ENCODE data around the gene FBXO46.
"Not testable (repeated sequence)": the region's sequence is repeated elsewhere in the genome, so short reads cannot be mapped to it uniquely, and the experiment has no call there.

Gene FBXO46

DNA sequence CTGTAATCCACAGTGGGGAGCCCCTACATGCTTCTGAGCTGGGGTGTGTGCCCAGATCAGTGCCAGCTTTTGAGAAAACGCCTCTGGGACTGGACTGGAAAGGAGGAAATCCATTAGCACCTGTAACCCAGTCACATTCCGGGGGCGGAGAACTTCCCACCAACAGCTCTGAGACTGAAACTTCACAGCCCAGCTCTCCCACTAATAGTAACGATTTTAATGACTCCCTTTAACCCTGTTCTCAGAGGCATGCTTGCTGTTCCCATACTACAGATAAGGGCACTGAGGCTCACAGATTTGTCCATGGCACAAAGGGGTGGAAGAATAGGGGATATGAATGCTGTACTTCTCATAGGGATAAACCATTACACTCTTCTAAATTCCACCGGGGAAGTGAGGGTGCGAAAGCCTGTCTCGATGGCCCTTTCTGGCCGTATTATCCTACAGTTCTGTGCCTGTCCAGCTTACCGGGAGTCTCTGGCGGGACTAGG lies 851 bp downstream of the FBXO46 start:
- no peak for DNase-seq (ENCODE audit: low read depth, low spot score)

DNA sequence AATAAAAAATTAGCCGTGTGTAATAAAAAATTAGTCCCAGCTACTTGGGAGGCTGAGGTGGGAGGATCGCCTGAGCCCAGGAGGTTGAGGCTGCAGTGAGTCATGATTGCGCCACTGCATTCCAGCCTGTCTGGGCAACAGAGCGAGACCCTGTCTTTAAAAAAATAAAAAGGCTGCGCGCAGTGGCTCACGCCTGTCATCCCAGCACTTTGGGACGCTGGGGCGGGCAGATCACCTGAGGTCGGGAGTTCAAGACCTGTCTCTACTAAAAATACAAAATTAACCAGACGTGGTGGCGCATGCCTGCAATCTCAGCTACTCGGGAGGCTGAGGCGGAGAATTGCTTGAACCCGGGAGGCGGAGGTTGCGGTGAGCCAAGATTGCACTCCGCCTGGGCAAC lies 2.0 kb downstream of the FBXO46 start:
- not testable (repeated sequence) for DNase-seq (ENCODE audit: low read depth, low spot score)

DNA sequence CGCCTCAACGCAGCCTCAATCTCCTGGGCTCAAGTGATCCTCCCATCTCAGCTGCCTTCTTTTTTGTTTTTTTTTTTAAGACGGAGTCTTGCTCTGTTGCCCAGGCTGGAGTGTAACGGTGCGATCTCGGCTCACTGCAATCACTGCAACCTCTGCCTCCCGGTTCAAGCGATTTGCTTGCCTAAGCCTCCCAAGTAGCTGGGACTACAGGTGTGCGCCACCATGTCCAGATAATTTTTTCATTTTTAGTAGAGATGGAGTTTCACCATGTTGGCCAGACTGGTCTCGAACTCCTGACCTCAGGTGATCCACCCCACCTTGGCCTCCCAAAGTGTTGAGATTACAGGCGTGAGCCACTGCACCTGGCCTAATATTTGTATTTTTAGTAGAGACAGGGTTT lies 10.6 kb downstream of the FBXO46 start:
- DNase-seq (ENCODE audit: low read depth, low spot score), result not testable (repeated sequence)

GRCh38 chr19:45717983-45718650 lies 12.6 kb downstream of the FBXO46 start:
- DNase-seq (ENCODE audit: low read depth, low spot score), result no peak

- DNase-seq (ENCODE audit: low read depth, low spot score), result peak; percentile 99
Observed at GRCh38 chr19:45717131-45717982, 13.3 kb downstream of the FBXO46 start.

GRCh38 chr19:45716359-45717130 lies 14.2 kb downstream of the FBXO46 start:
- no peak for DNase-seq (ENCODE audit: low read depth, low spot score)

- DNase-seq (ENCODE audit: low read depth, low spot score), result no peak
Observed at GRCh38 chr19:45715139-45715538, 15.6 kb downstream of the FBXO46 start.

DNA sequence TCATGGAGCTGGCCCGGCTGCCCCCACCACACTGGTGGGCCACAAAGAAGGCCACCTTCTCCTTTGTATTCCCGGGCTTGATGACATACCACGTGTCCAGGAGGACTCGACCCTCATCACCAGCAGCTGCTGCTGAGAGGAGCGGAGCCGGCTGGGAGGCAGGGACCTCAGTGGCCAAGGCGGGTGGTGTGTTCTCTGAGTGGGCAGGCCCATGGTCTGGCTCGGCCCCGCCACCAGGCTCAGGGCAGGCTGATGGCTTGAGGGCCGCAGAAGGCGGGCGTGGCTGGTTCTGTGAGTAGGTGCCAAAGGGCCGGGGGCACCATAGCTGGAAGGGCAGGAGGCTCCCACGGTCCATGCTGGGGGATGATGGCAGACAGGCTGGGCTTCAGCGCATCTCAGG lies 17.6 kb downstream of the FBXO46 start:
- DNase-seq (ENCODE audit: low read depth, low spot score), result no peak

GRCh38 chr19:45712699-45713067 lies 18.0 kb downstream of the FBXO46 start:
- DNase-seq (ENCODE audit: low read depth, low spot score), result no peak

DNA sequence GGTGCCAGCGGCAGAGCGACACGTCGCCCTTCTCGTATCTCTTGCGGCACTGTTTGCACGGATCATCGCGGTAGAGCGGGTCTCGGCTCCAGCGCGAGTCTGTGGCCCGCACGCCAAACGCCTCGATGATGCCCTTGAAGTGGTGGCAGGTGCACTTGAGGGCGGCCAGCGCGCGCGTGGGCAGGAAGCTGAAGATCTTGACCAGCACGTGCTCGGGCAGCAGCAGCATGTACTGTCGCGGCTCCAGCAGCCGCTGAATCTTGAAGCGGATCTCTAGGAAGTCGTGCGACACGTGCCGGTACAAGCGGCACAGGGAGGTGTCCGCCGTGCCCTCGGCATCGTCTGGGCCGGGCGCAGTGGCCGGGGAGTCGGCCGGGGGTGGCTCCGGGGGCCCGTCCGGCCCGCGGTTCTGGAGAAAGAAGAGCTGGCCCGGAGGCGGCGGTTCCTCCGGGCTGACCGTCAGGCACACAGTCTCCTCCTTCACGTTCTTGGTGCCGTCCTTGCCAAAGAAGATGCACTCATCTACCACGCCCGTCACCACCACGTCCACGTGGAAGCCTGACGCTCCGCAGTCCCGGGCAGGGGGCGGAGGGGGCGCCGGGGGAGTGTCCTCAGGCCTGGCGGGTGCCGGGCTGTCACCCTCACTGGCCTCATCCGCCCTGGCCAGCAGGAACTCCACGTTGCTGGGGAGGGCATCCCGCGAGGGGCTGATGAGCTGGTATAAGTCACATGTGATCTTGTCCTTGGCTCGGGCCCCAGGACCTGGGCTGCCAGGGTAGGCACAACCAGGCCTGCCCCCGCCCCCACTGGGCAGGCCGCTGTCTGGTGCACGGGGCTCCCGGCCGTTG lies 18.6 kb downstream of the FBXO46 start:
- no peak for DNase-seq (ENCODE audit: low read depth, low spot score)

DNA sequence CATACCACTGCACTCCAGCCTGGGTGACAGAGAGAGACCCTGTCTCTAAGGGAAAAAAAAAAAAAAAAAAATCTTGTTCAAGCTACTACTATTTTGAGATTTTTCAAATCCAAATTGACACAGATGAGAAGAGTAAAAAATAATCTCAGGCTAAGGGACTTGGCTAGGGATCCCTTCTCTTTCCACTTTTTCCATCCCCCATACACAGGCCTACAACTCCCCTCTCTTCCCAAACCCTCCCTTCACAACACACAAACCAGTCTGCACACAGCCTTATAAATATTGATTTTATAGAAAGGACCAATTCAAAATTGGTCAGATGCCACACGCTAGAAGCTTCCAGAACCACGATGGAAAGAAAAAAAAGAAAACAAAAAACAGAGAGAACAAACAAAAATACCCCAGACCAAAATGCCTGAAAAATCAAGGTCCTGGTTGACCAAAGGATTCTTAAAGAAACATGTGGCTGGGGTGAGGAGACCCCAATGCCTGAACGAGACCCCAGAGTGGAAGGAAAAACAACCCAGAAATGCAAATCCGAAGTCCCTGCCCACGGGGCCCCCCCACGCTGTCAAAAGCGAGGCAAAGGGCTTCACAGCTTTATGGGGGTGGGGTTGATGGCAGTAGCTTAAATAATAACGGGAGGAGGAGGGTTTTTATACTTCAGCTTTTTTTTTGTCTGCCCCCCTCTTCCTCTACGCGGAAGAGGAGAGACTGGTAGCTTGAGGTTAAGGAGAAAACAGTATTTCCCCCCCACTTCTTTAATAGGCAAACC lies 20.2 kb downstream of the FBXO46 start:
- DNase-seq (ENCODE audit: low read depth, low spot score), result no peak

- DNase-seq (ENCODE audit: low read depth, low spot score), result no peak
Observed at GRCh38 chr19:45705710-45706415, 24.8 kb downstream of the FBXO46 start.

DNA sequence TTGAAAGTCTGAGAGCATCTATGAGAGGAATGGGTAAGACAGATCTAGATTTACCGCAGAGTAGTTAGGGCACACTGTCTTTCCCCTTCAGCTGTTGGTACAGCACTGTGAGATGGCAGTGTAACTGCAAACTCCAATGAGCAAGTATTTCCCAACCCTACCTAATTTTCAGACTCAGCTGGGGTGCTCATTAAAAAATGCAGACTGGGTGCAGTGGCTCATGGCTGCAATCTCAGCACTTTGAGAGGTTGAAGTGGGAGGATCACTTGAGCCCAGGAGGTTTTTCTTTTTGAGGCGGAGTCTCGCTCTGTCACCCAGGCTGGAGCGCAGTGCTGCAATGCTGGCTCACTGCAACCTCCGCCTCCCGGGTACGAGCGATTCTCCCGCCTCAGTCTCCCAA lies 25.6 kb downstream of the FBXO46 start:
- no peak for DNase-seq (ENCODE audit: low read depth, low spot score)

- DNase-seq (ENCODE audit: low read depth, low spot score), result no peak
Observed at GRCh38 chr19:45701676-45702075, 29.0 kb downstream of the FBXO46 start.

GRCh38 chr19:45693106-45693788 lies 37.4 kb downstream of the FBXO46 start:
- no peak for DNase-seq (ENCODE audit: low read depth, low spot score)

DNA sequence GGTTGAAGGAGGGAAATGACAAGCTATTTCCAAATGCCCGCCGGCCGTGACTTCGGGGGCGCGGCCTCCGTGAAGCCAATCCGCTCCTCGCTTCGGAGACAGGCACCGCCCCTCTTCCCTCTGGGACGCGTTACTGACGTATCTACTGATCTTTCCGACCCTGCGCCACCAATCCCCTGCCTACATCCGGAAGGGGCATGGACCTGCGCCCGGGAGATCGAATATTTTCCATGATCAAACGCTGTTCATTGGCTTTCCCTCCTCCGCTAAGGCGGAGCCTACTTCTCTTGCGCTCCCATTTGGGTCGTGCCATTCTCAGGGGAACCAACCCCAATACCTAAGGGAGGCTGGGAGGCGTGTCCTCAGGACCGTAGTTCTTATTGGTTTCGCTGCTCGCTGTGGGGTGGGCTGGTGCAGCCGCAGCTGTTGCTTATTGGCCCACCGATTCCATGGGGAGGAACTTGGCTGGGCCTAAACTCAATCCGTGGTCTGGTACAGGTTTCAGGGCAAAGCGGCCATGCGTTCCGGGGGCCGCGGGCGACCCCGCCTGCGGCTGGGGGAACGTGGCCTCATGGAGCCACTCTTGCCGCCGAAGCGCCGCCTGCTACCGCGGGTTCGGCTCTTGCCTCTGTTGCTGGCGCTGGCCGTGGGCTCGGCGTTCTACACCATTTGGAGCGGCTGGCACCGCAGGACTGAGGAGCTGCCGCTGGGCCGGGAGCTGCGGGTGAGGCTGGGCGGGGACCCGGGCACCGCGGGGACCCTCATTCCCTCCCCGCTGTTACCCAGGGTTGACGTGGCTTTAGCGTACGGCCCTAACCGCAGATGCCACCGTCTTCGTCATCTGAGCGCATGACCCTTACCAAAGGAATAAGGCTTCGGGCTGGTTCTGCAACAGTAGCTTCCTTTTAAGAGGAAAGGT lies 38.2 kb downstream of the FBXO46 start, which contains the start of gene QPCTL:
Gene QPCTL, plus strand, starts transcription at position 480 of the 919 bp plus-strand sequence. Its CDS starts 38 bp downstream, at position 518.
- DNase-seq (ENCODE audit: low read depth, low spot score), result peak; percentile 100

DNA sequence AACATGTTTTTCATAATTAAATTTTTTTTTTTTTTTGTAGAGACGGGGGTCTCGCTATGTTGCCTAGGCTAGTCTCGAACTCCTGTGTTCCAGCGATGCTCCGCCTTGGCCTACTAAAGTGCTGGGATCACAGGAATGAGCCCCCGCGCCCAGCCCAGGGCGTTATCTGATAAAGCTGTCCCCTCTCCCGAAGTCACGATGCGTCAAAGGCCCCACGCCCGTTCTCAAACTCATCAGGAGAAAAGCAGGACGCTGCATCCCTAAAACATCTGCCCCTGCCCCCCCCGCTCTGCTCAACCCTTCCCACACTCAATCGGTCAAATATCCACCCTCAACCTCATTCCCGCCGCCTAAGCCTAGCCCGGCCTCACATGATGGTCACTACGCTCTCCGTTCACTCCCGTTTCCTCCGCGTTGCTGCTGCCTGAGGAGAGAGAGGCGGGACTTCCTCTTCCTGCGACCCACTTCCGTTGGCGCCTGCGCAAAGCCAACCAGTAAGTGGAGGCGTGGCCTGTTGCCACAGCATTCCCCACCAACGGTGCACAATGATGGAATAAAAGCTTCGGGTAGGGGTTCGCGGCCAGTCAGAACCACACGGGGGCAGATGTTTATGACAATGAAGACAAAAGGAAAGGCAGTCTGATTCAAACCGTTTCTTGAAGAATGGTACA lies 39.0 kb downstream of the FBXO46 start, which contains the start of gene SNRPD2:
Gene SNRPD2, minus strand, starts transcription at position 438 of the 671 bp plus-strand sequence. Its CDS starts 65 bp downstream, at position 373.
- peak; percentile 87 for DNase-seq (ENCODE audit: low read depth, low spot score)
